GM21529 (cell line): ENCODE measurements around the gene HMX2.

Source experiments
- ATAC-seq: cut with Tn5 transposase; IDR thresholded peaks from one replicate; pipeline ENCODE4 v1.9.1; 2021; ENCODE audit not compliant: unreplicated experiment

HMX2 gene

DNA sequence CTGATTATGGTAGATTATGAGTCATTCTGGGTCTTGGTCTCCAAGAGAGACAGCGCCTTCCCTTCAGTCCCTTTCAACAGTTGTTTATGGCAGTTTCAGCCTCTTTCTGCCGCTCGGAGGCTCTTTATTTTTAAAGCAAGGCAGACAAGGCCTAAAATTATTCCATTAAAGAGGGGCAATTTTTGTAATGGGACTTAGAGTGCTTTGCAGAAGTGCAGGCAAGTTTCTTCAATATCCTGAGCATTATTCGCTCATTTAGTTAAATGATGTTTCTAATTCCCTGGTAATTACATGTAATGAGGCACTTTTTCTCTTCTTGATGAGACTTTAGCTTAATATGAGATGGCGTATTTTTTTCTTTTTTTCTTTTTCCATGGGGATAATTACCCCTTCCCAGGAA lies 39.8 kb downstream of the HMX2 start:
- no peak for ATAC-seq

DNA sequence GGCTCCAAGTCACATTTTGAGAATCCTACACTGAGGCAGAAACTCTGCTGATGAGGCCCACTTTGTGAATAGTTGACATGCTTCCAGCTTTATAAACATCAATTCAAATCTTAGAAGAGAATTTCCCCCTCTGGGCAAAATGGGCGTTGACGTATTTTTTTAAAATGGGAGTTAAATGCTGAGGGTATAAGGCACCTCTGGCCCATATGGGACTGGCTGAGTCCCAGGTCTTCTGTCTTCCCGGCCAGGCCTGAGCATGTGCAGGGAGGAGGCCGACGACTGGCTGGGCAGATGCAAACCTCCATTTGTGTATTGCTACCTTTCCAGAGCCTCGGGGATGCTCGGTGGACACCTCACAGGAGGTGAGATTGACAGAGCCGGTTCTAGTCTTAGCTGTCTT lies 44.0 kb downstream of the HMX2 start:
- ATAC-seq, result no peak

DNA sequence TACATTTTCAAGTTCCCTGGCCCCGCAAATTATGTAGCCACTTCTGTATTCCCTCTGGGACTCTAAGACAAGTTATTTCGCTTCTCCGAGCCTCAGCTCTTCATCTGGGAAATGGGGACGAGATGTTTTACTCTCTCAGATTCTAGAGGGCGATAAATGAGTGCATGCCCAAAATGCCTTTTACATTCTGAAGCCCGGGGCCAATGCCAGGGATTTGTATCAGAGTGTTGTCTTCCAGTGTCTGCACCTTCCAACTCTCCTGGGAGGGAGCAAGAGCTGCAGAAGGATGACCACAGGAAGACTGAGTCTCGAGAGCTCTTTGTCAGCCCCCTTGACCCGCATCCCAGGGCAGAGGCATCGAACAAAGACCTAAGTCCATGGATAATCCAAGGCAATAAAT lies 46.1 kb downstream of the HMX2 start:
- no peak for ATAC-seq
